Osteocyte (in vitro differentiated cells): ENCODE data around the gene STARD10. TPM values are rescaled to one million over a fixed set of nuclear protein-coding genes. Genes with fewer than 3 reads are reported as not detected.
A peak's percentile ranks its signal among the peaks of the same experiment; 100 is the strongest.
"Not testable (repeated sequence)": the region's sequence is repeated elsewhere in the genome, so short reads cannot be mapped to it uniquely, and the experiment has no call there.

ENCODE experiments used
- DNase-seq: peaks from one replicate; pipeline ENCODE4 v3.0.0; 2021; ENCODE audit warnings: mixed read lengths; ENCODE audit not compliant: unreplicated experiment; ENCODE audit errors: extremely low spot score
- H3K27ac Mint-ChIP-seq: one replicate; pipeline ENCODE4 v1.8.0; 2021; ENCODE audit warnings: mild to moderate bottlenecking, mixed read lengths; ENCODE audit not compliant: unreplicated experiment
- H3K27me3 Mint-ChIP-seq: one replicate; pipeline ENCODE4 v1.8.0; 2021; ENCODE audit warnings: mixed read lengths; ENCODE audit not compliant: unreplicated experiment
- H3K36me3 Mint-ChIP-seq: one replicate; pipeline ENCODE4 v1.8.0; 2021; ENCODE audit warnings: mixed read lengths; ENCODE audit not compliant: unreplicated experiment
- H3K4me1 Mint-ChIP-seq: one replicate; pipeline ENCODE4 v1.8.0; 2021; ENCODE audit warnings: mixed read lengths; ENCODE audit not compliant: unreplicated experiment
- H3K4me3 Mint-ChIP-seq: one replicate; pipeline ENCODE4 v1.8.0; 2021; ENCODE audit warnings: mild to moderate bottlenecking, moderate library complexity, mixed read lengths; ENCODE audit not compliant: unreplicated experiment
- H3K9me3 Mint-ChIP-seq: one replicate; pipeline ENCODE4 v1.8.0; 2021; ENCODE audit warnings: mixed read lengths; ENCODE audit not compliant: unreplicated experiment
- total RNA-seq: library from RNA; stranded (reverse); gene quantifications from 2 replicates; pipeline ENCODE4 v1.2.1, GENCODE V29; 2021
- TF ChIP-seq, protein P1 (sequence below): fragments of 200-600 bp; sonication (generic); IDR thresholded peaks from 2 replicates; pipeline ENCODE4 v1.5.0; 2021; ENCODE audit warnings: antibody characterized with exemption, mild to moderate bottlenecking, moderate library complexity

STARD10 gene
- total RNA-seq, 1 donor from 2014 or later = 27.7 TPM

DNA sequence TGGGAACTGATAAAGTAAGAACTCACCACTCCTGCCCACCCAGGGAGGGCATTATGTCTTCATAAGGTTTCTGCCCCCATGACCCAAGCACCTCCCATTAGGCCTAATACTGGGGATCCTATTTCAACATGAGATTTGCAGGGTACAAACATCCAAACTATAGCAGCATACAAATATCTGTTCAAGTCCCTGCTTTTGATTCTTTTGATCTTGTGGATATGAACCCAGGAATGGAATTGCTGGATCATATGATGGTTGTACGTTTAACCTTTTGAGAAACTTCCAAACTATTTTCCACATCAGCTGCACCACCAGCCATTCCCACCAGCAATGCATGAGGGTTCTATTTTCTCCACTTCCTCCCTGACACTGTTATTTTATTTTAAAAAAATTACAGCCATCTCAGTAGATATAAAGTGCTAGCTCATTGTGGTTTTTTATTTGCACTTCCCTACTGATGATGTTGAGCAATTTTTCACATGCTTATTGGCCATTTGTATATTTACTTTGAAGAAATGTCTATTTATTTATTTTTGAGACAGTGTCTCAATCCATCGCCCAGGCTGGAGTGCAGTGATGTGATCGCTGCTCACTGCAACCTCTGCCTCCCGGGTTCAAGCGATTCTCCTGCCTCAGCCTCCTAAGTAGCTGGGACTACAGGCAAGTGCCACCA, 13.3 kb upstream of the STARD10 start:
- Mint-ChIP-seq H3K27me3 (no peaks in the 10 kb centered on the region), H3K27ac (peak overlapping the region; percentile 50), H3K9me3 (no peaks in the 10 kb centered on the region), H3K36me3 (peaks cover 8% of the 10 kb centered on the region), H3K4me3 (no peak overlapping the region), H3K4me1 (peaks cover 13% of the 10 kb centered on the region)
- TF ChIP-seq, protein P1, sequence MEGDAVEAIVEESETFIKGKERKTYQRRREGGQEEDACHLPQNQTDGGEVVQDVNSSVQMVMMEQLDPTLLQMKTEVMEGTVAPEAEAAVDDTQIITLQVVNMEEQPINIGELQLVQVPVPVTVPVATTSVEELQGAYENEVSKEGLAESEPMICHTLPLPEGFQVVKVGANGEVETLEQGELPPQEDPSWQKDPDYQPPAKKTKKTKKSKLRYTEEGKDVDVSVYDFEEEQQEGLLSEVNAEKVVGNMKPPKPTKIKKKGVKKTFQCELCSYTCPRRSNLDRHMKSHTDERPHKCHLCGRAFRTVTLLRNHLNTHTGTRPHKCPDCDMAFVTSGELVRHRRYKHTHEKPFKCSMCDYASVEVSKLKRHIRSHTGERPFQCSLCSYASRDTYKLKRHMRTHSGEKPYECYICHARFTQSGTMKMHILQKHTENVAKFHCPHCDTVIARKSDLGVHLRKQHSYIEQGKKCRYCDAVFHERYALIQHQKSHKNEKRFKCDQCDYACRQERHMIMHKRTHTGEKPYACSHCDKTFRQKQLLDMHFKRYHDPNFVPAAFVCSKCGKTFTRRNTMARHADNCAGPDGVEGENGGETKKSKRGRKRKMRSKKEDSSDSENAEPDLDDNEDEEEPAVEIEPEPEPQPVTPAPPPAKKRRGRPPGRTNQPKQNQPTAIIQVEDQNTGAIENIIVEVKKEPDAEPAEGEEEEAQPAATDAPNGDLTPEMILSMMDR = no peak
- DNase-seq = no peak

DNA sequence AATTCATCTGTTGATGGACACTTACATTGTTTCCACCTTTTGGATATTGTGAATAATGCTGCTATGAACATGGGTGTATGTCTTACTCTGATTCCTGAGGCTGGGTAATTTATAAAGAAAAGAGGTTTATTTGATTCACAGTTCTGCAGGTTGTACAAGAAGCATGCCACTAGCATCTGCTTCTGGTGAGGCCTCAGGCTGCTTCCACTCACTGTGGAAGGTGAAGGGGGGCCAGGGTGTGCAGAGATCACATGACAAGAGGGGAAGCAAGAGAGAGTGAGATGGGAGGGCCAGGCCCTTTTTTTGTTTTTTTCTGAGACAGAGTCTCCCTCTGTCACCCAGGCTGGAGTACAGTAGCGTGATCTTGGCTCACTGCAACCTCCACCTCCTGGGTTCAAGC, 12.5 kb upstream of the STARD10 start:
- not testable (repeated sequence) for DNase-seq, H3K9me3 Mint-ChIP-seq, H3K36me3 Mint-ChIP-seq, H3K27me3 Mint-ChIP-seq, H3K4me3 Mint-ChIP-seq
- Mint-ChIP-seq H3K27ac (peak overlapping the region; percentile 27), H3K4me1 (peaks cover 10% of the 10 kb centered on the region)

DNA sequence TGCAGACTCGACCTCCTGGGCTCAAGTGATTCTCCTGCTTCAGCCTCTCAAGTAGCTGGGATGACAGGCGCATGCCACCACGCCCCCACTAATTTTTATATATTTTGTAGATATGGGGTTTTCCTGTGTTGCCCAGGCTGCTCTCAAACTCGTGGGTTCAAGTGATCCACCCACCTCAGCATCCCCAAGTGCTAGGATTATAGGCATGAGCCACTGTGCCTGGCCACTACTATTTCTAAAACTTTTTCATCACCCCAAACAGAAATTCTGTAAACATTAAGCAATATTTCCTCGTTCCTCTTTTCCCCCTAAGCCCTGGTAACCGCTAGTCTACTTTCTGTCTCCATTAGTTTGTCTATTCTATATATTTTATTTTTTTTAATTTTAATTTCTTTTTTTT, 11.4 kb upstream of the STARD10 start:
- Mint-ChIP-seq H3K36me3 (peaks cover 5% of the 10 kb centered on the region), H3K27ac (no peak overlapping the region)

DNA sequence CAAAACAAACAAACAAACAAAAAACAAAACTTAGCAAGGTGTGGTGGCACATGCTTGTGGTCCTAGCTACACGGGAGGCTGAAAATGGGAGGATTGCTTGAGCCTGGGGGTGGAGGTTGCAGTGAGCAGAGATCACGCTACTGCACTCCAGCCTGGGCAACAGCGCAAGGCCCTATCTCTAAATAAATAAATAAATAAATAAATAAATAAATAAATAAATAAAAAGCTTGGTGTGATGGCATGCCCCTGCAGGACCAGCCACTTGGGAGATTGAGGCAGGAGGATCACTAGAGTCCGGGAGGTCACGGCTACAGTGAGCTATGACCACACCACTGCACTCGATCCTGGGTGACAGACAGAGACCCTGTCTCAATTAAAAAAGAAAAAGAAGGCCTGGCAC, 9.0 kb upstream of the STARD10 start:
- H3K27ac Mint-ChIP-seq = no peak overlapping the region
- no peaks in the 10 kb centered on the region for H3K36me3 Mint-ChIP-seq
- H3K27me3 Mint-ChIP-seq = no peaks in the 10 kb centered on the region
- TF ChIP-seq, protein P1 = no peak
- H3K9me3 Mint-ChIP-seq = no peaks in the 10 kb centered on the region
- H3K4me3 Mint-ChIP-seq = no peak overlapping the region
- no peak for DNase-seq
- H3K4me1 Mint-ChIP-seq = peaks cover 6% of the 10 kb centered on the region

More for the DNA sequence above, 11.4 kb upstream of the STARD10 start:
- H3K27me3 Mint-ChIP-seq = no peaks in the 10 kb centered on the region
- no peaks in the 10 kb centered on the region for H3K9me3 Mint-ChIP-seq
- TF ChIP-seq, protein P1 = no peak
- peaks cover 6% of the 10 kb centered on the region for H3K4me1 Mint-ChIP-seq
- no peak overlapping the region for H3K4me3 Mint-ChIP-seq
- DNase-seq = no peak

DNA sequence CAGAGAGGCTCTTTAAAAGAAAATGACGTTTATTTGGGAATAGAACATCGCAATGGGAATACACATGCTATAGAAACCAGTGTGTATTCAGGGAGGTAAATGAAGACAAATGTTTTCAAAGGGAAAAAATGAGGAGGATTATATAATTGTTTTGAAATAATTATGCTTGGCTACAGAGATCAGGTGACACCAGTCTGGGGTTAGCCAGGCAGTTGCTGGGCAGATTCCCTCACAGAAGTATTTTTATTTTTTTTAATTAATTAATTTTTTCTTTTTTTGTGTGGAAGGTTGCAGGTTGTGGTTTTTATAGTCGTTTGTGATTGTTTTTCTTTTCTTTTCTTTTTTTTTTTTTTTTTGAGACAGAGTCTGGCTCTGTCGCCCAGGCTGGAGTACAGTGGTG, 5.6 kb upstream of the STARD10 start:
- H3K36me3 Mint-ChIP-seq = no peaks in the 10 kb centered on the region
- H3K4me1 Mint-ChIP-seq = peaks cover 5% of the 10 kb centered on the region
- no peak for DNase-seq

More for the DNA sequence above, 5.6 kb upstream of the STARD10 start:
- Mint-ChIP-seq H3K9me3 (no peaks in the 10 kb centered on the region), H3K27ac (no peak overlapping the region), H3K27me3 (no peaks in the 10 kb centered on the region), H3K4me3 (no peak overlapping the region)
- TF ChIP-seq, protein P1 = no peak
